Head of caudate nucleus (tissue), 42 donors: ENCODE results near the gene TREML2.

Experiments used
- DNase-seq, 42 donors: peaks; one replicate each; pipeline versions ENCODE4 v3.0.0 to v3.0.0-alpha.2; 2020 to 2021; ENCODE audit warnings: mixed read lengths in 7 of 42
- intact Hi-C: fragments of 100-400 bp; cut with DNase I; formaldehyde crosslinking; loops from one replicate; pipeline ENCODE4 v1.15.0; 2022

Gene TREML2

GRCh38 chr6:41159415-41160082 is 41.4 kb downstream of the TREML2 start:
- intact Hi-C loops = no loop called here
- DNase-seq = no peak

GRCh38 chr6:41157323-41157722 is 43.6 kb downstream of the TREML2 start:
- peak in 23 of 42 donors; percentile 11 to 63 (median 22) for DNase-seq

GRCh38 chr6:41156771-41157170 is 44.2 kb downstream of the TREML2 start:
- DNase-seq = no peak
- intact Hi-C loops = no loop called here

More at GRCh38 chr6:41157323-41157722, 43.6 kb downstream of the TREML2 start:
- intact Hi-C loops = no loop called here

DNA sequence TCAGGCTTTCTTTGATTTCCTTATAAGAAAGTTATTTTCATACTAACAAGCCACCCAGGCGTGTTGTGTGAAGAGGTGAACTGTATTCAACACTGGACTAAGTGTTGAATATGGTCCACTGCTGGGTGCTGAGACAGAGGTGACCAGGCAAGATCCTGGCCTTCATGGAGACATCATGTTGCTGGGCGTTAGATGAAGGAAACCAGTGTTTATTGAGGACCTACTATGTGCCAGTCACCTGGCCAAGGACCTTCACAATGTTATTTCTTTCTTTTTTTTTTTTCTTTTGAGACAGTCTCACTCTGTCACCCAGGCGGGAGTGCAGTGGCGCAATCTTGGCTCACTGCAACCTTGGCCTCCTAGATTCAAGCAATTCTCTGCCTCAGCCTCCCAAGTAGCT is 44.9 kb downstream of the TREML2 start:
- intact Hi-C loops = no loop called here
- DNase-seq = no peak

GRCh38 chr6:41155132-41155805 is 45.7 kb downstream of the TREML2 start:
- DNase-seq = no peak
- intact Hi-C loops = no loop called here

DNA sequence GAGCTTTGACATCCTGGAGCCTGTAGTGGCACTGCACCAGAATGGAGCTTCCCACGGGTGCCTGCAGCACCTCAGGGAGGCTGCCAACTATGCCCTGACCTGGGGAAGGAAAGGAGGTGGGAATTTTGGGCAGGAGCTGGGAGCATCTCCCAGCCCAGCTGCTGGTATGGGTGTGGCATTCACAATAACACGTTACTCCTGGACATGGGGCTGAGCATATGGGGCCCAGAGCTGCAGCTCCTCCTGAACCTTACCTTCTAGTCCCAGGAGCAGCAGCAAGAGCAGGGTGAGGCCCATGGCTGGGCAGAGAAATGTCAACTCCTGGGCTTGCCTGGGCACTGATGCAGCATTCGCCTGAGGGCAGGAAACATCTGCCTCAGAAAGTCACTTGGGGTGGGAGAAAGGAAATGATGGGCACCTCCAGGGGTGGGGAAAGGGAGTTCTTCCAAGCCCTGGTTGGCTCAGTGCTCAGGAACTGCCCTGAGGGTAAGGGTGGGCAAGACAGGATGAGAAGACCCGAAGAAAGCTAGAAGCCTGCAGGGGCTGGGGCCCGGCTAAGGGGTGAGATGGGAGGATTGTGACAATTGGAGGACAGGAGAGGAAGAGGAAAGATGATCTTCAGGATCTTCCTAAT is 46.8 kb downstream of the TREML2 start, which contains the start of gene TREML1:
TREML1 (minus strand) TSS at position 356 of the 634 bp plus-strand sequence; CDS start at position 297, 59 bp downstream.
- intact Hi-C loops = no loop called here
- no peak for DNase-seq

GRCh38 chr6:41153451-41153850 is 47.5 kb downstream of the TREML2 start:
- intact Hi-C loops = no loop called here
- no peak for DNase-seq

- DNase-seq = no peak
- intact Hi-C loops = no loop called here
Observed at GRCh38 chr6:41150671-41151070, 50.3 kb downstream of the TREML2 start.

DNA sequence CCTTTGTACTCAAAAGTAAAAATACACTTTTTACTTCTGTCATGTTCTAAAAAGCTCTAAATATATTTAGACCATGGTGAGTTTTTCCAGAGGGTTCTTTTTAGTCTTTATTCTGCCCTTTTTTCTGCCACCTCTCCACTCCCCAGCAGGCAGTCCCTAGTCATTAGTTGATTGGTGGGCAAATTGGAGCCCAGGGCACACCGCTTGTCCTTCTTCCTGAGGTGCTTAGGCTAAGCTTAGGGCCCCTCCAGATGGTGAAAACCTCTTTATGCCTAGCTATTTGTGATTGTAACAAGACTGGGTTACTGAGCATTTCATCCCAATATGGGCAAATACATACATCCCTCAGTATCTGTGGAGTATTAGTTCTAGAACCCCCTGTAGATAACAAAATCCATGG is 53.0 kb downstream of the TREML2 start:
- intact Hi-C loops = no loop called here
- DNase-seq = no peak
